Activated CD8-positive, alpha-beta memory T cell treated with anti-CD3 and anti-CD28 coated beads, Interleukin-2, amount 50 U/mL, for 24 hours (primary cell): ENCODE results near the gene COMMD6.
A peak's percentile ranks its signal among the peaks of the same experiment; 100 is the strongest.
"Not testable (repeated sequence)": the region's sequence is repeated elsewhere in the genome, so short reads cannot be mapped to it uniquely, and the experiment has no call there.

Experiments
- DNase-seq: peaks from one replicate; pipeline ENCODE4 v3.0.0-alpha.2; 2020; ENCODE audit errors: extremely low read depth

The COMMD6 gene

GRCh38 chr13:75537401-75538365 is at the start of gene COMMD6:
Gene COMMD6 (minus strand): TSS chr13:75537841. CDS start chr13:75537805, 36 bp downstream.
- DNase-seq = peak; percentile 26

- no peak for DNase-seq
Measured at GRCh38 chr13:75585153-75585552, 47.5 kb upstream of the COMMD6 start.

GRCh38 chr13:75583091-75583490 is 45.5 kb upstream of the COMMD6 start:
- no peak for DNase-seq

- no peak for DNase-seq
Measured at GRCh38 chr13:75581874-75582640, 44.4 kb upstream of the COMMD6 start.

GRCh38 chr13:75579529-75579928 is 41.9 kb upstream of the COMMD6 start:
- no peak for DNase-seq

GRCh38 chr13:75569576-75569975 is 31.9 kb upstream of the COMMD6 start:
- DNase-seq = no peak

- no peak for DNase-seq
Measured at GRCh38 chr13:75566658-75567057, 29.0 kb upstream of the COMMD6 start.

GRCh38 chr13:75558145-75558840 is 20.7 kb upstream of the COMMD6 start:
- no peak for DNase-seq

GRCh38 chr13:75556961-75557360 is 19.3 kb upstream of the COMMD6 start:
- no peak for DNase-seq

- no peak for DNase-seq
Measured at GRCh38 chr13:75555836-75556235, 18.2 kb upstream of the COMMD6 start.

GRCh38 chr13:75554981-75555380 is 17.3 kb upstream of the COMMD6 start:
- DNase-seq = no peak

GRCh38 chr13:75554464-75554863 is 16.8 kb upstream of the COMMD6 start:
- DNase-seq = no peak

GRCh38 chr13:75550159-75550567 is 12.5 kb upstream of the COMMD6 start:
- DNase-seq = no peak

GRCh38 chr13:75549262-75550158 is 11.9 kb upstream of the COMMD6 start, which contains the start of gene UCHL3:
Gene UCHL3 (plus strand): TSS chr13:75549791. CDS start chr13:75549821, 30 bp downstream.
- peak; percentile 95 for DNase-seq

GRCh38 chr13:75547917-75548316 is 10.3 kb upstream of the COMMD6 start:
- DNase-seq = no peak

- not testable (repeated sequence) for DNase-seq
Measured at GRCh38 chr13:75545386-75545785, 7.7 kb upstream of the COMMD6 start.

- no peak for DNase-seq
Measured at GRCh38 chr13:75544681-75545330, 7.2 kb upstream of the COMMD6 start.

- DNase-seq = no peak
Measured at GRCh38 chr13:75541961-75542360, 4.3 kb upstream of the COMMD6 start.

GRCh38 chr13:75541287-75541686 is 3.6 kb upstream of the COMMD6 start:
- DNase-seq = no peak

GRCh38 chr13:75533861-75534260 is 3.8 kb downstream of the COMMD6 start:
- no peak for DNase-seq
